Smooth muscle cell (in vitro differentiated cells): ENCODE measurements around the gene ANGPTL4. TPM values are rescaled to one million over a fixed set of nuclear protein-coding genes. Genes with fewer than 3 reads are reported as not detected.

ENCODE experiments used
- DNase-seq: peaks from one replicate; lab custom pipeline; 2025; ENCODE audit not compliant: unreplicated experiment; lab: John Stamatoyannopoulos, UW
- H2AFZ ChIP-seq: fragments of 200-600 bp; sonication (generic); 2 replicates; pipeline ENCODE4 v1.6.0; 2016; ENCODE audit warnings: antibody characterized with exemption, low read depth, mild to moderate bottlenecking
- H3F3A ChIP-seq: fragments of 200-600 bp; sonication (generic); 2 replicates; pipeline ENCODE4 v1.6.0; 2017; ENCODE audit warnings: antibody characterized with exemption, low read depth
- H3K27ac ChIP-seq: fragments of 200-600 bp; sonication (generic); 2 replicates; pipeline ENCODE4 v1.5.1; 2016; ENCODE audit warnings: low read depth, mild to moderate bottlenecking
- H3K27me3 ChIP-seq: fragments of 200-600 bp; sonication (generic); 2 replicates; pipeline ENCODE4 v1.6.1; 2016; ENCODE audit warnings: low read depth, mild to moderate bottlenecking
- H3K36me3 ChIP-seq: fragments of 200-600 bp; sonication (generic); 2 replicates; pipeline ENCODE4 v1.5.1; 2016; ENCODE audit warnings: low read depth
- H3K4me1 ChIP-seq: fragments of 200-600 bp; sonication (generic); 2 replicates; pipeline ENCODE4 v1.5.1; 2016; ENCODE audit warnings: low read depth
- H3K4me2 ChIP-seq: fragments of 200-600 bp; sonication (generic); 2 replicates; pipeline ENCODE4 v1.6.0; 2016; ENCODE audit warnings: mild to moderate bottlenecking
- H3K4me3 ChIP-seq: fragments of 200-600 bp; sonication (generic); 2 replicates; pipeline ENCODE4 v1.5.1; 2016; ENCODE audit warnings: mild to moderate bottlenecking
- H3K79me2 ChIP-seq: fragments of 200-600 bp; sonication (generic); 2 replicates; pipeline ENCODE4 v1.6.0; 2016; ENCODE audit warnings: low read depth, mild to moderate bottlenecking
- H3K9ac ChIP-seq: fragments of 200-600 bp; sonication (generic); 2 replicates; pipeline ENCODE4 v1.6.0; 2016; ENCODE audit warnings: low read depth
- H3K9me3 ChIP-seq: fragments of 200-600 bp; sonication (generic); replicated peaks from 2 replicates; pipeline ENCODE4 v1.5.1; 2016; ENCODE audit warnings: low read depth
- H4K20me1 ChIP-seq: fragments of 200-600 bp; sonication (generic); 2 replicates; pipeline ENCODE4 v1.6.0; 2016; ENCODE audit warnings: low read depth
- WGBS: methylation state at CpG from one replicate; pipeline ENCODE4 v1.1.7; 2016; ENCODE audit warnings: low lambda C conversion rate; 5-methylcytosine and 5-hydroxymethylcytosine counted together
- polyA plus RNA-seq: library from polyadenylated mRNA; unstranded; fragments of >200 nt; fragmentation: Nextera tagmentation; extraction: Ambion mirVana; gene quantifications from 2 replicates; pipeline ENCODE4 v1.2.1, GENCODE V29; 2016
- total RNA-seq: library from RNA; depleted of rRNA; stranded (reverse); fragments of >200 nt; gene quantifications from 2 replicates; pipeline ENCODE4 v1.2.3, GENCODE V29; 2014
- TF ChIP-seq, protein P1 (sequence below): fragments of 200-600 bp; sonication (generic); IDR thresholded peaks from 2 replicates; pipeline ENCODE4 v1.5.1; 2017; ENCODE audit warnings: borderline replicate concordance, mild to moderate bottlenecking, antibody characterized with exemption; ENCODE audit not compliant: insufficient read depth, poor library complexity, severe bottlenecking

ANGPTL4 gene
- total and polyA plus RNA-seq, 2 experiments from 2014 or later = 10.2 to 18.7 TPM

DNA sequence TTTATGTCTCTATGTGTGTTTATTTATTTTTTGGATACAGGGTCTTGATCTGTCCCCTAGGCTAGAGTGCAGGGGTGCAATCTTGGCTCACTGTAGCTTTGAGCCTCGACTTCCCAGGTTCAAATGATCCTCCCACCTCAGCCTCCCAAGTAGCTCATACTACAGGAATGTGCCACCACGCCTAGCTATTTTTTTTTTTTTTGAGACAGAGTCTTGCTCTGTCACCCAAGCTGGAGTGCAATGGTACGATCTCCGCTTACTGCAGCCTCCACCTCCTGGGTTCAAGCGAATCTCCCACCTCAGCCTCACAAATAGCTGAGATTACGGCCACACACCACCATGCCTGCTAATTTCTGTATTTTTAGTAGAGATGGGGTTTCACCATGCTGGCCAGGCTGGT is 5.0 kb upstream of the ANGPTL4 start:
- H4K20me1 ChIP-seq = no peaks in the 10 kb centered on the region

GRCh38 chr19:8360196-8360595 is 3.8 kb upstream of the ANGPTL4 start:
- 94% methylated on average over 8 of the region's 8 CpGs for WGBS

More for the DNA sequence above, 5.0 kb upstream of the ANGPTL4 start:
- no peak overlapping the region for H3K9ac ChIP-seq
- WGBS = 84% methylated on average over 6 of the region's 6 CpGs
- H3K79me2 ChIP-seq = no peaks in the 10 kb centered on the region
- DNase-seq = no peak
- no peaks in the 10 kb centered on the region for H3K9me3 ChIP-seq
- TF ChIP-seq, protein P1, sequence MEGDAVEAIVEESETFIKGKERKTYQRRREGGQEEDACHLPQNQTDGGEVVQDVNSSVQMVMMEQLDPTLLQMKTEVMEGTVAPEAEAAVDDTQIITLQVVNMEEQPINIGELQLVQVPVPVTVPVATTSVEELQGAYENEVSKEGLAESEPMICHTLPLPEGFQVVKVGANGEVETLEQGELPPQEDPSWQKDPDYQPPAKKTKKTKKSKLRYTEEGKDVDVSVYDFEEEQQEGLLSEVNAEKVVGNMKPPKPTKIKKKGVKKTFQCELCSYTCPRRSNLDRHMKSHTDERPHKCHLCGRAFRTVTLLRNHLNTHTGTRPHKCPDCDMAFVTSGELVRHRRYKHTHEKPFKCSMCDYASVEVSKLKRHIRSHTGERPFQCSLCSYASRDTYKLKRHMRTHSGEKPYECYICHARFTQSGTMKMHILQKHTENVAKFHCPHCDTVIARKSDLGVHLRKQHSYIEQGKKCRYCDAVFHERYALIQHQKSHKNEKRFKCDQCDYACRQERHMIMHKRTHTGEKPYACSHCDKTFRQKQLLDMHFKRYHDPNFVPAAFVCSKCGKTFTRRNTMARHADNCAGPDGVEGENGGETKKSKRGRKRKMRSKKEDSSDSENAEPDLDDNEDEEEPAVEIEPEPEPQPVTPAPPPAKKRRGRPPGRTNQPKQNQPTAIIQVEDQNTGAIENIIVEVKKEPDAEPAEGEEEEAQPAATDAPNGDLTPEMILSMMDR = no peak
- H3K36me3 ChIP-seq = no peaks in the 10 kb centered on the region
- no peak overlapping the region for H2AFZ ChIP-seq
- H3K4me1 ChIP-seq = peaks cover 7% of the 10 kb centered on the region
- H3K27ac ChIP-seq = no peak overlapping the region
- H3K4me3 ChIP-seq = no peak overlapping the region
- no peaks in the 10 kb centered on the region for H3K27me3 ChIP-seq
- no peak overlapping the region for H3K4me2 ChIP-seq
- H3F3A ChIP-seq = peaks cover 17% of the 10 kb centered on the region

GRCh38 chr19:8361921-8362793 is 1.8 kb upstream of the ANGPTL4 start:
- WGBS = 53% methylated on average over 12 of the region's 12 CpGs
- H3K4me3 ChIP-seq = no peak overlapping the region
- peak overlapping the region; percentile 83 for H3K4me2 ChIP-seq
- H4K20me1 ChIP-seq = peaks cover 9% of the 10 kb centered on the region
- no peaks in the 10 kb centered on the region for H3K9me3 ChIP-seq
- TF ChIP-seq, protein P1 = no peak
- H3F3A ChIP-seq = peaks cover 17% of the 10 kb centered on the region
- H3K27me3 ChIP-seq = no peaks in the 10 kb centered on the region
- H3K27ac ChIP-seq = peak overlapping the region; percentile 83
- H3K79me2 ChIP-seq = no peaks in the 10 kb centered on the region
- H3K9ac ChIP-seq = peak overlapping the region; percentile 54
- H3K4me1 ChIP-seq = peaks cover 7% of the 10 kb centered on the region
- H3K36me3 ChIP-seq = no peaks in the 10 kb centered on the region
- H2AFZ ChIP-seq = no peak overlapping the region
- peak; percentile 63 for DNase-seq

More at GRCh38 chr19:8360196-8360595, 3.8 kb upstream of the ANGPTL4 start:
- Histone ChIP-seq H3K4me3 (no peak overlapping the region), H3K79me2 (no peaks in the 10 kb centered on the region), H3K4me2 (no peak overlapping the region), H2AFZ (no peak overlapping the region), H3K9me3 (no peaks in the 10 kb centered on the region), H3K4me1 (peaks cover 7% of the 10 kb centered on the region), H3K9ac (no peak overlapping the region), H3K36me3 (no peaks in the 10 kb centered on the region), H4K20me1 (no peaks in the 10 kb centered on the region), H3K27ac (no peak overlapping the region), H3F3A (peaks cover 15% of the 10 kb centered on the region), H3K27me3 (no peaks in the 10 kb centered on the region)
- DNase-seq = no peak
- TF ChIP-seq, protein P1 = no peak

- Histone ChIP-seq H3K36me3 (no peaks in the 10 kb centered on the region), H3K4me1 (peaks cover 7% of the 10 kb centered on the region), H3K79me2 (no peaks in the 10 kb centered on the region), H3K27ac (no peak overlapping the region), H3F3A (peaks cover 17% of the 10 kb centered on the region), H3K4me2 (no peak overlapping the region), H4K20me1 (peaks cover 9% of the 10 kb centered on the region), H3K4me3 (no peak overlapping the region), H3K9me3 (no peaks in the 10 kb centered on the region), H3K27me3 (no peaks in the 10 kb centered on the region), H3K9ac (no peak overlapping the region), H2AFZ (no peak overlapping the region)
- WGBS = 98% methylated on average over 8 of the region's 11 CpGs
- no peak for DNase-seq
- TF ChIP-seq, protein P1 = no peak
Measured at GRCh38 chr19:8366121-8366581, 2.2 kb downstream of the ANGPTL4 start.
